Mesendoderm (in vitro differentiated cells): ENCODE measurements around the gene CD320.
"Not testable (repeated sequence)": the region's sequence is repeated elsewhere in the genome, so short reads cannot be mapped to it uniquely, and the experiment has no call there.

ENCODE experiments used
- DNase-seq: peaks from one replicate; pipeline ENCODE4 v3.0.0; 2013
- H2AK5ac ChIP-seq: 2 replicates; pipeline ENCODE4 v1.6.1; 2013; ENCODE audit warnings: low read length, inconsistent platforms
- H2BK120ac ChIP-seq: 2 replicates; pipeline ENCODE4 v1.6.1; 2013; ENCODE audit warnings: low read depth, mild to moderate bottlenecking, low read length, moderate library complexity, mixed read lengths
- H2BK15ac ChIP-seq: replicated peaks from 2 replicates; pipeline ENCODE4 v1.6.1; 2013; ENCODE audit warnings: low read depth, mild to moderate bottlenecking, moderate library complexity
- H2BK5ac ChIP-seq: 2 replicates; pipeline ENCODE4 v1.6.1; 2013; ENCODE audit warnings: low read length, inconsistent platforms
- H3K18ac ChIP-seq: 2 replicates; pipeline ENCODE4 v1.6.1; 2013; ENCODE audit warnings: mild to moderate bottlenecking, low read length, mixed read lengths
- H3K23ac ChIP-seq: one replicate; pipeline ENCODE4 v1.6.1; 2013; ENCODE audit warnings: low read length
- H3K27ac ChIP-seq: 2 replicates; pipeline ENCODE4 v1.5.1; 2013; ENCODE audit warnings: low read depth, mild to moderate bottlenecking, inconsistent platforms, low read length, moderate library complexity
- H3K27me3 ChIP-seq: 2 replicates; pipeline ENCODE4 v1.6.1; 2013; ENCODE audit warnings: low read length, control low read depth, mild to moderate bottlenecking, inconsistent platforms; ENCODE audit not compliant: insufficient read depth, poor library complexity
- H3K36me3 ChIP-seq: 2 replicates; pipeline ENCODE4 v1.6.1; 2013; ENCODE audit warnings: low read length, inconsistent platforms; ENCODE audit not compliant: control insufficient read depth, insufficient read depth
- H3K4ac ChIP-seq: one replicate; pipeline ENCODE4 v1.6.1; 2013; ENCODE audit warnings: low read depth, mild to moderate bottlenecking, low read length, moderate library complexity
- H3K4me1 ChIP-seq: 2 replicates; pipeline ENCODE4 v1.6.1; 2013; ENCODE audit warnings: low read depth, low read length, inconsistent platforms; ENCODE audit not compliant: control insufficient read depth
- H3K4me2 ChIP-seq: 2 replicates; pipeline ENCODE4 v1.6.1; 2013; ENCODE audit warnings: low read length
- H3K4me3 ChIP-seq: 2 replicates; pipeline ENCODE4 v1.5.1; 2013; ENCODE audit warnings: mild to moderate bottlenecking, low read length
- H3K56ac ChIP-seq: one replicate; pipeline ENCODE4 v1.6.1; 2013; ENCODE audit warnings: low read length
- H3K79me1 ChIP-seq: 2 replicates; pipeline ENCODE4 v1.6.1; 2013; ENCODE audit warnings: low read length, inconsistent platforms
- H3K79me2 ChIP-seq: 2 replicates; pipeline ENCODE4 v1.6.1; 2013; ENCODE audit warnings: mild to moderate bottlenecking, low read length; ENCODE audit not compliant: control insufficient read depth, insufficient read depth
- H3K9ac ChIP-seq: 2 replicates; pipeline ENCODE4 v1.6.1; 2013; ENCODE audit warnings: low read length, inconsistent platforms
- H4K5ac ChIP-seq: one replicate; pipeline ENCODE4 v1.6.1; 2013; ENCODE audit warnings: low read length
- H4K8ac ChIP-seq: one replicate; pipeline ENCODE4 v1.6.1; 2013; ENCODE audit warnings: low read depth, mild to moderate bottlenecking, control low read depth, low read length, moderate library complexity
- WGBS: extraction: QIAGEN DNeasy Blood & Tissue Kit; methylation state at CpG from one replicate; pipeline ENCODE4 v1.1.7; 2013; ENCODE audit warnings: low lambda C conversion rate, missing lambda C conversion rate; ENCODE audit not compliant: insufficient coverage; ENCODE audit errors: extremely low coverage; 5-methylcytosine and 5-hydroxymethylcytosine counted together

Gene CD320

DNA sequence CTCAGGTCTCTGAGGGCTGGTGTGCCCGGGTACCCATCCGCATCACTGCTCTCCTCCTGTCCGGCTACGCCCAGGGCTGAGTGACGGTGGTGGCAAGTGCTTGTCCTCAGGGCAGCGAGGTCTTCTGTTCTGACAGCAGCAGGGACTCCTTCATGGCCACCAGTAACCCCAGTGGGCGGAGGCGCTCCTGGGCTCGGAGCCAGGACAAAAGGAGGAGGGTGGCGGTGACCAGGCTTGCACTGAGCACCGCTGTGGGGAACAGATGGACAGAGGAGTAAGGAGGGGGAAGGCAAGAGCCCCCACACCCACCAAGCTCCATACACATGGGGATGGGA, 5.8 kb downstream of the CD320 start:
- WGBS, result no CpG with 5 or more reads among the region's 11 CpGs

DNA sequence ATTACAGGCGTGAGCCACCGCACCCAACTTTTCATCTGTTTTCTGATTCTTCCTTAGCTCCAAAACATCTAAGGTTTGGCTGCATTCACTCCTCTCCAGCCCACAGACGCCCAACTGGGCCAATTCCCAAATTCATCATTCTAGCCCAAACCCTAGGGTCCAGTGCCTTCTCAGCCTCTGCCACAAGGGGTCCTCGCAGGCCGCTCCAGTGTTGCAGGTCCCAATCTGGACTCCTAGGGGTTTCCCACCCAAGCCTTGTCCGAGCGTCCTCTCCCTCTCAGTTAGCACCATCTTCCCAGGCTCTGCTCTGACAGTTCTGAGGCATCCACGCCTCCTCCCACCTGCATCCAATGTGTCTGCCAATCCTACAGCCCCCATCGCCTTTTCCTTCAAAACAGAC, 16.8 kb downstream of the CD320 start:
- H3K4me1 ChIP-seq, H3K79me2 ChIP-seq, H4K5ac ChIP-seq, H2BK15ac ChIP-seq, H3K4me3 ChIP-seq, H3K36me3 ChIP-seq, H2AK5ac ChIP-seq, H4K8ac ChIP-seq, H3K79me1 ChIP-seq, H3K4ac ChIP-seq, DNase-seq, H3K27ac ChIP-seq, H3K4me2 ChIP-seq, H2BK5ac ChIP-seq, H3K18ac ChIP-seq, H2BK120ac ChIP-seq, H3K9ac ChIP-seq, H3K27me3 ChIP-seq, H3K23ac ChIP-seq, H3K56ac ChIP-seq: not testable (repeated sequence)
- WGBS, result no CpG with 5 or more reads among the region's 9 CpGs

More for the DNA sequence above, 5.8 kb downstream of the CD320 start:
- H3K9ac ChIP-seq, result no peak overlapping the region
- no peaks in the 10 kb centered on the region for H3K79me2 ChIP-seq
- DNase-seq, result no peak
- H2AK5ac ChIP-seq, result no peak overlapping the region
- H3K4me3 ChIP-seq, result no peak overlapping the region
- no peak overlapping the region for H3K4ac ChIP-seq
- H4K8ac ChIP-seq, result no peak overlapping the region
- no peak overlapping the region for H2BK120ac ChIP-seq
- H3K27ac ChIP-seq, result no peak overlapping the region
- H2BK15ac ChIP-seq, result no peak overlapping the region
- H3K27me3 ChIP-seq, result no peaks in the 10 kb centered on the region
- no peak overlapping the region for H2BK5ac ChIP-seq
- no peak overlapping the region for H3K23ac ChIP-seq
- no peak overlapping the region for H3K18ac ChIP-seq
- peaks cover 2% of the 10 kb centered on the region for H3K79me1 ChIP-seq
- no peaks in the 10 kb centered on the region for H3K36me3 ChIP-seq
- H4K5ac ChIP-seq, result no peak overlapping the region
- no peak overlapping the region for H3K4me2 ChIP-seq
- H3K4me1 ChIP-seq, result no peaks in the 10 kb centered on the region
- H3K56ac ChIP-seq, result no peak overlapping the region

GRCh38 chr19:8276508-8276907, 31.6 kb downstream of the CD320 start:
- H3K18ac ChIP-seq, H3K4ac ChIP-seq, DNase-seq, H2BK5ac ChIP-seq, H2BK120ac ChIP-seq, H3K4me1 ChIP-seq, H4K5ac ChIP-seq, H3K79me2 ChIP-seq, H3K23ac ChIP-seq, H3K79me1 ChIP-seq, H3K27me3 ChIP-seq, H3K9ac ChIP-seq, H3K36me3 ChIP-seq, H2BK15ac ChIP-seq, H4K8ac ChIP-seq, H3K4me3 ChIP-seq, H3K56ac ChIP-seq, H2AK5ac ChIP-seq, H3K4me2 ChIP-seq, H3K27ac ChIP-seq: not testable (repeated sequence)
- no CpG with 5 or more reads among the region's 9 CpGs for WGBS

DNA sequence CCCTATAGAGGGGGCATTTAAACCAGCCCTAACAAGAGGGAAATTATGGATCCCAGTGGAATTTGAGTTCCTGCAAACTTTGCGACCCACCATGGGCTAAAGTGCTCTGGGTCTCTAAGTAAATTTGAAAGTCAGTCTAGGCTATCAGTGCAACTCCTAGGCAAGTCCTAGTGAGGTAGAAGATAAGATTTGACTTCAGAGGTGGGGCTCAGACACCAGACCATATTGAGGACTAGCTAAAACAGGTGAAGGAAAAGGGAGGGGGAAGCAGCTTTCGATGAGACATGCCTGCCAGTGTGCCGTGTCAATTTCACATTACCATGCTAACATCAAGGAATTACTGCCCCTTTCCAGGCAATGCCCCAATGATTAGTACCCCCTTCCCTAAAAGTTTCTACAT, 38.4 kb downstream of the CD320 start:
- H3K27ac ChIP-seq, result no peak overlapping the region
- no peak overlapping the region for H3K23ac ChIP-seq
- no peaks in the 10 kb centered on the region for H3K79me1 ChIP-seq
- DNase-seq, result no peak
- H3K79me2 ChIP-seq, result no peaks in the 10 kb centered on the region
- no peak overlapping the region for H4K8ac ChIP-seq
- no peak overlapping the region for H2BK5ac ChIP-seq
- no peak overlapping the region for H2BK120ac ChIP-seq
- H2AK5ac ChIP-seq, result no peak overlapping the region
- no peak overlapping the region for H2BK15ac ChIP-seq
- H3K18ac ChIP-seq, result no peak overlapping the region
- no peak overlapping the region for H3K4me2 ChIP-seq
- no peaks in the 10 kb centered on the region for H3K27me3 ChIP-seq
- WGBS, result no CpG with 5 or more reads among the region's 3 CpGs
- no peak overlapping the region for H3K4me3 ChIP-seq
- no peaks in the 10 kb centered on the region for H3K4me1 ChIP-seq
- H3K56ac ChIP-seq, result peak overlapping the region; percentile 5
- H3K9ac ChIP-seq, result no peak overlapping the region
- H4K5ac ChIP-seq, result no peak overlapping the region
- no peaks in the 10 kb centered on the region for H3K36me3 ChIP-seq
- no peak overlapping the region for H3K4ac ChIP-seq

DNA sequence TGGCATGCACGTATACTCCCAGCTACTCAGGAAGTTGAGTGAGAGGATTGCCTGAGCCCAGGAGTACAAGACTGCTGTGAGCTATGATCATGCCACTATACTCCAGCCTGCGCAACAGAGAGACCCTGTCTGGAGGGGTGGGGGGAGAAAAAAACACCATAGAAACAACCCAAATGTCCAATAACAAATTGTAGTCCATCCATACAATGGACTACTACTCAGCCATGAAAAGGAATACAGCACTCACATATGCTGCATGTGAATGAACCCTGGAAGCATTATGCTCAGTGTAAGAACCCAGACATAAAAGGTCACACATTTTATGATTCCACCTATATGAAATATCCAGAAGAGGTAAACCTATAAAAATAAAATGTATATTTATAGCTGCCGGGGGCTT, 42.3 kb downstream of the CD320 start:
- WGBS, result no CpG with 5 or more reads among the region's 3 CpGs
- H3K4me3 ChIP-seq, result no peak overlapping the region
- no peak overlapping the region for H2AK5ac ChIP-seq
- no peaks in the 10 kb centered on the region for H3K27me3 ChIP-seq
- H3K18ac ChIP-seq, result no peak overlapping the region
- no peak overlapping the region for H4K8ac ChIP-seq
- no peak overlapping the region for H2BK5ac ChIP-seq
- no peaks in the 10 kb centered on the region for H3K79me2 ChIP-seq
- H3K56ac ChIP-seq, result no peak overlapping the region
- H3K79me1 ChIP-seq, result no peaks in the 10 kb centered on the region
- H3K36me3 ChIP-seq, result no peaks in the 10 kb centered on the region
- no peak overlapping the region for H4K5ac ChIP-seq
- H3K9ac ChIP-seq, result no peak overlapping the region
- no peaks in the 10 kb centered on the region for H3K4me1 ChIP-seq
- no peak overlapping the region for H3K27ac ChIP-seq
- H2BK15ac ChIP-seq, result no peak overlapping the region
- no peak overlapping the region for H2BK120ac ChIP-seq
- no peak overlapping the region for H3K23ac ChIP-seq
- no peak for DNase-seq
- H3K4me2 ChIP-seq, result no peak overlapping the region
- H3K4ac ChIP-seq, result no peak overlapping the region

DNA sequence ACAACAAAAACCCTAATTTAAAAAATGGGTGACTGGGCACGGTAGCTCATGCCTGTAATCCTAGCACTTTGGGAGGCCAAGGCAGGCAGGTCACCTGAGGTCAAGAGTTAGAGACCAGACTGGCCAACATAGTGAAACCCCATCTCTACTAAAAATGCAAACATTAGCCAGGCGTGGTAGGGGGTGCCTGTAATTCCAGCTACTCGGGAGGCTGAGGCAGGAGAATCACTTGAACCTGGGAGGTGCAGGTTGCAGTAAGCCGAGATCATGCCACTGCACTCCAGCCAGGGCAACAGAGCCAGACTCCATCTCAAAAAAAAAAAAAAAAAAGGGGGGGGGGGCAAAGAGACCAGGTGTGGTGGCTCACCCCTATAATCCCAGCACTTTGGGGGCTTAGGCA, 43.9 kb downstream of the CD320 start:
- H4K5ac ChIP-seq, H3K27ac ChIP-seq, H3K9ac ChIP-seq, DNase-seq, H3K4ac ChIP-seq, H2BK120ac ChIP-seq, H3K27me3 ChIP-seq, H4K8ac ChIP-seq, H2AK5ac ChIP-seq, H3K4me3 ChIP-seq, H3K18ac ChIP-seq, H3K36me3 ChIP-seq, H3K4me1 ChIP-seq, H3K23ac ChIP-seq, H3K79me1 ChIP-seq, H2BK5ac ChIP-seq, H2BK15ac ChIP-seq, H3K56ac ChIP-seq, H3K4me2 ChIP-seq, H3K79me2 ChIP-seq: not testable (repeated sequence)
- WGBS, result no CpG with 5 or more reads among the region's 4 CpGs
